GM18517 (cell line): ENCODE results near the gene CHI3L1.

Source experiments
- ATAC-seq: cut with Tn5 transposase; IDR thresholded peaks from one replicate; pipeline ENCODE4 v1.9.1; 2021; ENCODE audit warnings: mild to moderate bottlenecking, moderate library complexity; ENCODE audit not compliant: unreplicated experiment

Gene CHI3L1

DNA sequence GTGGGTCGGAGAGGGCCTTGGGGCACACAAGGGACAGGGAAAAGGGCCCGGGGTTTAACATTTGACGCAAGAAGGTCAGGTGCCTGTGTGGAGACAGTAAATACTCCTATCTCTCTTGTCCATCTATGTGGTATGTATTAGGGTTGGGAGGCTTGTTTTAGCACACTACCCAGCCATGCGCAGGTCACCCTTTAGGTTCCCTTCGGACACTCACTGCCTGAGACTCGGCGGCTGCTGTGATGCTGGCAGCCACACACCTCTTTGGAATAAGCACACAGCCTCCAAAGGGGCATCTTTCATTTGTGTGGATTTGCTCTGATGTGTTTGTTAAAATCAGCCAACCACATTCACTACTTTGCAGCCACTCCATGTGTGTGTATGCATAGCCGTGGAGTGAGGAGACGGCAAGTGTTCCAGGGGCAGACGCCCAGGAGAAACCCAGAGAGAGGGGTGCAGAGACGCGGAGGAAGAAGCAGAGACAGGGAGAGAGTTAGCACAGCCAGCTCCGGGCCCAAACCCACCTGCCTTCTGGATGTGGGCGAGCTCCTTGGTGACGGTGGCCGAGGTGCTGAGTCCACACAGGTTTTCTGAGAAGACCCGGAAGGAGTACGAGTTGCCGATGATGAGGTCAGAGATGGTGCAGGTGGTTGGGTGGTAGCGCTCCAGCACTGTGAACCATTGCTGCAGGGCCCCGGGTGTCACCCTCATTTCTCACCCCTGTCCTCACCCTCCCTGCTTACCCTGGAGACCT, 16.6 kb downstream of the CHI3L1 start:
- ATAC-seq, result no peak

DNA sequence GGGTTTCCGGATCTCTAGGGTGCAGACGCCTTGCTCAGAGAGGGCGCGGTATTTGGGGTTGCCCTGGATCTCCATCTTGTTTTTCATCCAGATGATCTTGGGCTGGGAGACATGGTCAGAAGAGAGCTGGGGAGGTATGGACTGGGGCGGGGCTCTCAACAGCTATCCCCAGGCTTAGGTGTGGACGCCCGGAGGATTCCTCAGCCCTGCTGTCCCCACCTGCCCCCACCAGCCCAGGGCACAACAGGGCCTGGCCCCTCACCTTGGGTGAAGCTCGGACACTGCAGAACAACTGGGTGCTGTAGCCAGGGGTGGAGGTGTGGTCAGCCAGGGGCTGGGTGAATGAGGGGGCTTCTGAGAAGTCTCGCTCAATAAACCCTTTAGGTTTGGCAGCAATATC, 17.5 kb downstream of the CHI3L1 start:
- no peak for ATAC-seq

DNA sequence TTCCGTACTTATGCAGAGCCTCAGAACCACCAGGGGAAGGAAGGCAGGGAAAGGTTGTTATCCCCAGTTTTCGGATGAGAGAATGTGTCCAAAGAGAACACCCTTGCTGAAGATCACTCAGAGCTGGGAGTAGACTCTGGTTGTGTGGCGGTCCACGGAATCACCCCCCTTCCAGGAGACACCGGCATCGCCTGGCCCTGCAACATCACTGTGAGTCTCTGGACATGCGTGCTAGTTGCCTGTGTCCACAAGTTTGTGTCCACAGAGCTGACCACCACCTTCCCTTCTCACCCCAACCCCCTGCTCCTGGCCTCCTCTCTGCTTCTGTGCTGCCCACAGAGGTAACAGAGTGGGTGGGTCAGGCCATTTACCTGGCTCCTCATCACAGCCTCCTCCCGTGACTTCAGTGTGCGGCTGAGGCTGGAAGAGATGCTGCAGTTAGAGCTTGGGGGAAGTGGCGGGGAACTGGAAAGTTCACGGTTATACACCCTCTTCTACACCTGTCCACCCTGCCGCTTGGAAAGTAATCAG, 18.2 kb downstream of the CHI3L1 start:
- ATAC-seq, result no peak

DNA sequence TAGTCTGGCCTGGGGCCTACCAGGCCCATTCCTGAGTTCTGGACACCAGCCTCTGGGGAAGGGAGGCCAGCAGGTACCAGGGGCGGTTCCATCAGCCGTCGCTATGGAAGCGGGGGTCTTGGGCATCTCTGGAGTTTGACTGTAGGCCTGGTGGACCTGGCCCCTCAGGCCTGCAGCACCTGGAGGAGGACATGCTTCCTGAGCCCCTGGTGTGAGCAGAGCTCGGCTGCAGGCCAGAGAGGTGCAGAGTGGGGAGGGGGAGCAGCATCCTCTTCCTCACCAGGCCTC, 18.6 kb downstream of the CHI3L1 start:
- ATAC-seq, result no peak

DNA sequence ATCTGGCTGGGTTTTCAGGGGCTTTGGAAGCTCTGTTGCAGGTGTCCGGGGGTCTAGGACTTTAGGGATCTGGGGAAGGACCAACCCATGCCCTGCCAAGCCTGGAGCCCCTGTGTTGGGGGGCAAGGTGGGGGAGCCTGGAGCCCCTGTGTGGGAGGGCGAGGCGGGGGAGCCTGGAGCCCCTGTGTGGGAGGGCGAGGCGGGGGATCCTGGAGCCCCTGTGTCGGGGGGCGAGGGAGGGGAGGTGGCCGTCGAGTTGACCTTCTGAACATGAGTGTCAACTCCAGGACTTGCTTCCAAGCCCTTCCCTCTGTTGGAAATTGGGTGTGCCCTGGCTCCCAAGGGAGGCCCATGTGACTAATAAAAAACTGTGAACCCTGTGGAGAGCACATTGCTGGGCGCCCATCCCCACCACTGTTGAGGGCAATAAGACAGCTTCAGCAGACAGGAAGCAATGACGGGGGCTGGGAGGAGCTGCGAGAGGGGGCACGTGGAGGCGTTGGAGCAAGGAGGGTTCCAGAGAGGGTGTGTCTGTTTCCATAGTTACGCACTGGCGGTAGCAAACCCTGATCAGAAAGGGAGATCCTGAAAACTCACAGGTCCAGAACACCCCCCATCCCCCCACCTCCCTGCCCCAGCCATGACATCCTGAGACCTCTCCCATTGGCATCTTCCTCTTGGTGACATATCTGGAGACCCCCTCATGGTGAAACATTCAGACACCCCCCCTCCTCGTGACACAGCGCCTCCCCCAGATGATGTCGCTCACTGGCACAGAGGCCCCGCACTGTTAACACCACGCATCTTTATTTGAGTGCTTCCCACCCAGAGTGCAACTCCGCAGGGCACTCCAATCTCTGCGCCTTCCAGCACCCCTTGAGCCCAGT, 19.2 kb downstream of the CHI3L1 start:
- ATAC-seq, result no peak

DNA sequence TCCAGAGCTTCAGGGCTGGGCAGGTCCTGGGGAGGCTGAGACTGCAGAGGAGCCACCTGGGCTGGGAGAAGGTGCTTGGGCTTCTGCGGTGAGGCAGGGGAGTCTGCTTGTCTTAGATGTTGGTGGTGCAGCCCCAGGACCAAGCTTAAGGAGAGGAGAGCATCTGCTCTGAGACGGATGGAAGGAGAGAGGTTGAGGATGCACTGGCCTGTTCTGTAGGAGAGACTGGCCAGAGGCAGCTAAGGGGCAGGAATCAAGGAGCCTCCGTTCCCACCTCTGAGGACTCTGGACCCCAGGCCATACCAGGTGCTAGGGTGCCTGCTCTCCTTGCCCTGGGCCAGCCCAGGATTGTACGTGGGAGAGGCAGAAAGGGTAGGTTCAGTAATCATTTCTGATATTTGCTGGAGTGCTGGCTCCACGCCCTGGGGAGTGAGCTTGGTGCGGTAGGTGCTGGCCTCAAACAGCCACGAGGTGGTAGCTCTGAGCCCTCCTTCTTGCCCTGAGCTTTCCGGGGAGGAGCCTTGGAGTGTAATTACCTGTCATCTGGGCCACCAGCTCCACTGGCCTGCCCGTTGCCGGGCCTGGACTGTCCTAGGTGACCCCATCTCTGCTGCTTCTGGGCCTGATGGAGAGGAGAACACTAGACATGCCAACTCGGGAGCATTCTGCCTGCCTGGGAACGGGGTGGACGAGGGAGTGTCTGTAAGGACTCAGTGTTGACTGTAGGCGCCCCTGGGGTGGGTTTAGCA, 20.1 kb downstream of the CHI3L1 start:
- ATAC-seq, result no peak

DNA sequence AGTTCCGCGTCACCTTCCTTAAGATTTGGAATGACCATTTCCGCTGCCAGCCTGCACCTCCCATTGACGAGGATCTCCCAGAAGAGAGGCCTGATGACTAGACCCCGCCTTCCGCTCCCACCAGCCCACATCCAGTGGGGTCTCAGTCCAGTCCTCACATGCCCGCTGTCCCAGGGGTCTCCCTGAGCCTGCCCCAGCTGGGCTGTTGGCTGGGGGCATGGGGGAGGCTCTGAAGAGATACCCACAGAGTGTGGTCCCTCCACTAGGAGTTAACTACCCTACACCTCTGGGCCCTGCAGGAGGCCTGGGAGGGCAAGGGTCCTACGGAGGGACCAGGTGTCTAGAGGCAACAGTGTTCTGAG, 20.7 kb downstream of the CHI3L1 start:
- ATAC-seq, result no peak

DNA sequence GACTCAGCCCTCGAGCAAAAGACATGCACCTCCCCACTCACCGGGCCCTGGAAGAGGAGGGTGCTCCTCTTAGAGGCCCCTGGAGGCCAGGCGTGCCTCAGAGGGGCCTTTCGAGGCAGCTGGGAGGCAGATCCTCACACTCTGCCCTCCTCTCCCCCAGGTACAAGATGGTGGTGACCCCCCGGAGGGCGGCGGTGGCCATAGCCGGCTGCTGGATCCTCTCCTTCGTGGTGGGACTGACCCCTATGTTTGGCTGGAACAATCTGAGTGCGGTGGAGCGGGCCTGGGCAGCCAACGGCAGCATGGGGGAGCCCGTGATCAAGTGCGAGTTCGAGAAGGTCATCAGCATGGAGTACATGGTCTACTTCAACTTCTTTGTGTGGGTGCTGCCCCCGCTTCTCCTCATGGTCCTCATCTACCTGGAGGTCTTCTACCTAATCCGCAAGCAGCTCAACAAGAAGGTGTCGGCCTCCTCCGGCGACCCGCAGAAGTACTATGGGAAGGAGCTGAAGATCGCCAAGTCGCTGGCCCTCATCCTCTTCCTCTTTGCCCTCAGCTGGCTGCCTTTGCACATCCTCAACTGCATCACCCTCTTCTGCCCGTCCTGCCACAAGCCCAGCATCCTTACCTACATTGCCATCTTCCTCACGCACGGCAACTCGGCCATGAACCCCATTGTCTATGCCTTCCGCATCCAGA, 21.3 kb downstream of the CHI3L1 start:
- no peak for ATAC-seq

DNA sequence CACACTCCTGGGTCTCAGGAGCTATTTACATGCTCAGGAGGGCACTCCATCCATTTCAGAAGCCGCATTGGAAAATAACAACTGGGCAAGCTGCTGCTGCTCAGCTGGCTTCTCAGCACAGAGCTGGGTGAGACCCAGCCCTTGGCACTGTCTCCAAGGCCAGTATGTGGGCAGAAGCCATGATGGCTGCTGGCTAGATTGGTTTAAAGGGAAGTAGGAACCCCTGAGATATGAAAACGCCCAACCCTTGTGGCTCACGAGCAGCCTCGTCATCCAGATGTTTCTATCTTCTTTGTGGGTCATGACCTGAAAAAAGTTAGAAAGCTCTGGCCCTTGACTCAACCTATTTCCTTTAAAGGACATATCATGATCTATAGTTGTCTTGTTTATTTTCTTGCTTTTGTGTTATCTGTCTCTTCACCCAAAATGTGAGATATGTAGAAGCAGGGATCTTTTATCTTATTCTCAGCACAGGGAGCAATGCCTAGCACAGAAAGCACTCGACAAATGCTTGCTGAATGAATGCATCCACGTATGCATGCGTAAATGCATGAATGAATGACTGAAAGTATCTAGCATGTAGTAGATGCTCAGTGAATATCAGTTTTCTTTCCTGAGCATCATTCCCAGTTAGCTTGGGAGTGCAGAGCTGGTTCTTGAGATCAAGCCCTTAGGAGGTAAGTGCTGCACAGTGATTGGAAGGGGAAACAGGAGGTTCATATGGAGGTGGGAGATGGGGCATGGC, 22.4 kb downstream of the CHI3L1 start:
- no peak for ATAC-seq

DNA sequence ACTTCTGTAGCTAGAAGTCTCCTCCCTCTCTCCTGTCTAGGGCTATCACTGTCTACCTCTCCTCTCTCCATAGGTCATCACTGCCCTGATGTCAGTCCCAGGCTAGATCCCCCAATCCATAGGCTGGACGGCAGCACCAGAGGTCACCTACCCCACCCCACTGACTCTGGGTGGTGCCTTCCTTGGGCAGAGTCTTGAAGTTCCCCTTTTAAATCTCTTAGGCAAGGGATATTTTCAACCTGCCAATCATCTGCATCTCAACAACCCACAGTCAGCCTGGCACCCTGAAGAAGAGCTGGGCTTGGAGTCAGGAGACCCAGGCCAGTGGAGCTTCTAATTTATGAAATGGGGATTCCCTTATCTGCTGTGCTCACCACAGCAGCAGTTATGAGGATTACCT, 24.1 kb downstream of the CHI3L1 start:
- ATAC-seq, result no peak

DNA sequence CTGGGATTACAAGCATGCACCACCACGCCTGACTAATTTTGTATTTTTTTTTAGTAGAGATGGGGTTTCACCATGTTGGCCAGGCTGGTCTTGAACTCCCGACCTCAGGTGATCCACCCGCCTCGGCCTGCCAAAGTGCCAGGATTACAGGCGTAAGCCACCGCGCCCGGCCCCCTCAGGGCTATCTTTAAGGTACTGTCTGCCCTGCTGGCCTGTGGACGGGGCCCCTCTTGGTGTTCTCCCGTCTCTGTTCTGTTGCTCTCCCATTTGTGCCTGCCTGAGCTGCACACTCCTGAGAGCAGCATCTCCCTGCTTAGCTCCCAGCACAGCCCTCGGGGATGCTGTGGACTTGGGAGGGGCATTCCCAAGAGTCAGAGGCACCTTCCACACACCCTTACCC, 24.8 kb downstream of the CHI3L1 start:
- no peak for ATAC-seq

DNA sequence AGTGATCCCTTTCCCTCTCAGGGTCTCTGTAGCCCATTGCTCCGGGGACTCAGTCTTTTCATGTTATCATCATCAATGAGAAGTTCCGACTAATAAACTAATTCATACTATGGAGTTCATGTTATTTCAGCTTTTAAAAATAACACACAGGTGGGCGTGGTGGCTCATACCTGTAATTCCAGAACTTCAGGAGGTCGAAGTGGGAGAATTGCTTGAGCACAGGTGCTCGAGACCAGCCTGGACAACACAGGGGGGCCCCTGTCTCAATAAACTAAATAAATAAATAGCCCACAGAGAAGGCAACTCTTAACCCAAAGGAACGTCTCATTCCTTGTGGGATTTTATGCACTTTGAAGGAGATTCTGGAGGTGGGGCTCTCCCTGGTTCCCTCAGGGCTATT, 25.3 kb downstream of the CHI3L1 start:
- ATAC-seq, result no peak

DNA sequence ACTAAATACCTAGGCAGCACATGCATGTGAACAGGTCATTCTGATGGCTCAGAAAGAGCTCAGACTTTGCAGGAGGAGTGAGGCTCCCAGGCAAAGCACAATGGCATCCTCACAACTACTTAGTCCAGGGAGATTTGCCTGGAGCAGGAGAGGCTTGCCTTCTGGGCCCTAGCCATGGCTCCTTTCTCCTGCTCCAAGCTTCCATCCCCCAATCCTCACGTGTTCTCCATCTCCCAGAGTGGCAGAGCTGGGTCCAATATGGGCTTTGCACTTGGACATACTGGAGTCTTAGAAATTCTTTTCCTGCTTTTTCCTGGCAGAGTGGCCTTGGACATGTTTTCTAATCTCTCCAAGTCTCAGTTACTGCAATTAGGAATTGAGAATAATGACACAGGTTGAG, 26.7 kb downstream of the CHI3L1 start:
- no peak for ATAC-seq

DNA sequence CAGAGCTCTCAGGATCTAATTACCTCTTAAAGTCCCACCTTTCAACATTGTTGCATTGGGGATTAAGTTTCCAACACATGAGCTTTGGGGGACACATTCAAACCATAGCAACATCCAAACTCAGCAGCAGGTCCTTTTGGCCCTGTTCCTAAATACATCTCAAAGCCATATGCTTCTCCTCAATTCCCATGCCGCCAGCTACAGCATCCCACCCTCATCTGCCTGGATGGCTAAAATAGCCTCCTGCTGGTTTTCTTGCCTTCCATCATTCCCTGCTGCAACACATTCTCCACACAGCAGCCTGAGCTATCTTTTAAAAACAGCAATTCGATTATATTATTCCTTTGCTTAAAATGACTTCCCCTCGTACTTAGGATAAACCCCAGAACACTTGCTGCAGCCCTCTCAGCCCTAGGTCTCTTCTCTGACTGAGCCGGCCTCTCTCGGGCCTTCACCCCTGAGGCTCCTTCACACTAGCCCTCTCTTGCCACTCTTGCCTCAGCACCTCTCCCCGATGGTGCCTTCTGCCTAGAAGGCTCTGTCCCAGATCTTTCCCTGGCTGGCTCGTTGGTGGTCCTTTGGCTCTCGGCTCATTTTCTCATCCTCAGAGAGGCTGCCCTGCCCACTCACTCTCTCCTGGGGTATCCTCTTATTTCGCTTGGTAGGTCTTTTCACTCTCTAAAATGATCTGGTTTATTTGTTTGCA, 27.4 kb downstream of the CHI3L1 start:
- ATAC-seq, result no peak

DNA sequence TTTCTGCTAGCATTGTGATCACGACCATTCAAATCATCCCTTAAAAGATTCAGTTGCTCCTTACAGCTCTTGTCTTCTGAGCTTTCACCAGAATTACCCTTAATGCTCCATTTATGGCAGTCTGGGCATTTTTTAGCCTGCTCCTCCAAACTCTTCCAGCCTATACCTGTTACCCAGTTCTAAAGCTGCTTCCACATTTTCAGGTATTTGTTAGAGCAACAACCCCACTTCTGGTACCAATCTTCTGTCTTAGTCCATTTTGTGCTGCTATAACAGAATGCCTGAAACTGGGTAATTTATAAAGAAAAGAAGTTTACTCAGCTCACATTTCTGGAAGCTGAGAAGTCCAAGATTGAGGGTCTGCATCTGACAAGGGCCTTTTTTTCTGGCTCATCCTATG, 28.1 kb downstream of the CHI3L1 start:
- ATAC-seq, result no peak

DNA sequence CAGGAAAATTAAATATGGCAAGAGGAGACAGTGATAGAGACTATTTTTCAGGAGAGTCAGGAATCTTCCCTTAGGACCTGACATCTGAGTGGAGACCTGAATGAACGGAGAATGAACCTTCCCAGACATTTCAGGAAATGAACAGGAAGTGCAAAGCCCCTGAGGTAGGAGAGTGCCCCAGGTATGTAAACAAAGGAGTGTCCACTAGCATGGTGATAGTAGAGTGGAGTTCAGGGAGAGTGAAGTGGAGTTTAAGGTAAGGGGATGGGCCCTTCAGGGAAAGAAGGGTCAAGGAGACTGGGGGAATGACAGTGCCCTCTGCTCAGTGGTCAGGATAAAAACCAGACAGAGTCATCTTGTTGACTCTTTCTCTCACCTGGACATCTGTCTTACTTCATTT, 30.2 kb downstream of the CHI3L1 start:
- ATAC-seq, result no peak

DNA sequence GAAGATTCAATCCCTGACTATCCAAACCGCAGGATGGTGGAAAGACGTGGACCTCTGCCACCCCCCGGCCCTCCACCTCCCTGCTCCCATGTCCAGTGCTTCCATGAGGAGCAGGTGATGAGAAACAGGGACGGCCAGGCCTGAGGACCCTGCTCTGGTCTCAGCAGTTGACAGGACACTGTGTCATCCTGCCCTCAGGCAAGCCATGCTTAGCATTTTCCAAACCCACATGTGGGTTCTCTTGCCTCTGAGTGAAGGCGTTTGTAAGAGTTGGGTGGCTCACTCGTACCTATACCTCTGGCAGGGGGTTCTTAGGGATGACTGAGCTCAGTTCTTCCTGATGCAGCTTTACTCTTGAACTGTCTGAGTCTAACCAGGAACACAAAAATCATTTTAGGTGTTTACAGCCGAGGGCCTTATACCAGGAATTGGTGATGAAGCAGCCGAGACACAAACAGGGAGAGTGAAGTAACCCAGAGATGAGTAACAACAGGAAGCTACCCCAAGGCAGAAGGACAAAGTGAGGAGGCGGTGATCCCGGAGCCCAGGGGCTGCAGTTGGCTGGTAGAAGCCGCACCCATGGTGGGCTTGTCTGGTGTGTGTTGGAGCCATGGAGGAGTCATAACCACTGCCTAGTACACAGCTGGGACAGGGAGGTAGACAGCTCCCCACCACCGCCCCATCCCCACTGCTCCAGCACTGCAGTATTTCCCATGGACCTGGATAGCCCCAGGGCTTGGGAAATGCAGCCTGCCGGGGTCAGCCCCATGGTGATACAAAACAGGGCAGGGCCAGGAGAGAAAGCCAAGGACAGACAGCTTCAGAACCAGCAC, 32.3 kb downstream of the CHI3L1 start:
- no peak for ATAC-seq

DNA sequence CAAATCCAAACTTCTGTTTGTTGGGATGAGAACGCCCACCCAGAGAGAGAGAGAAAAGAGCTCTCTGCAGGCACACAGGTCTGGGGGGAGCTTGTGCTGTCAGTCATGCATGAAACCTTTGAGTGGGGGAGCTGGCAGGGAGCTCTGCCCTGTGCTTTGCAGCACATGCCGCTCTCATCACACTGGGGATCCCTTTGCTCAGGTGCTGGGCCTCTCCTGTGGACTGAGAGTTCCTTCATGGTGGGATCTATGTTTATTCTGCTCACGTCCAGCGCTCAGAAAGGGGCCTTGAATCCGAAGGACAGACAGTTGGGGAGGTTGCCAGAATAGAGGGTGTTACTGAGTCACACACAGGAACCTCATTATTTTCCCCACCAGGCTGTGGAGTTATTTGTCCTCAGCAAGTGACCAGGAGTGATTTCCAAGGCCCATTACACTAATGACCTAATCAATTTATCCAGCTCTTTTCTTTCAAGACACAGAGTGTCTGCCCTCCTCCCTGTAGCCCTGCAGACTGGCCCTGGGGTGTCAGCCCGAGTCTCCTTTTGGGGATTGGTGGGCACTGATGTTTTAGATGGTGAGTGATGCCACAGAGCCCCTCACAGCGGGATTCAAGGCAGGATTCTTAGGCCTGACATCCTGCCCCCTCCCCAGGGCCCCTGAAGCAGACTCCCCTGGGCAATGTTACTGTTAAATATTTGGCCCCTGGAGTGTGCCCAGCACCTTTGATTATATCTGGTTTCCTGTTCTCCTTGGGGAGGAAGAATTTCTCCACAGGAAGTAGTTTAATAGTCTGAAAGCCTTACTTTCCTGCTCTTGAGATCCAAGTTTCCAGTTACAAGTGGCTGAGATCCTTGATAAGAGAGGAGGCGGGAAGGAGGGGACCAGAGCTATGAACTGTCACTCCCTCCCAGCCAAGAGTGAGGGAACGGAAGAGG, 33.2 kb downstream of the CHI3L1 start:
- ATAC-seq, result no peak
